SU-DHL-6 (cell line): Measurements from ENCODE around the gene LHPP.

Experiments
- H2AFZ ChIP-seq: fragments of 200-600 bp; sonication (generic); 2 replicates; pipeline ENCODE4 v1.6.1; 2014; ENCODE audit warnings: low read depth, mild to moderate bottlenecking, moderate library complexity, mixed read lengths, antibody characterized with exemption, low read length; ENCODE audit not compliant: severe bottlenecking
- H3F3A ChIP-seq: fragments of 200-600 bp; shearing (Covaris generic); 2 replicates; pipeline ENCODE4 v1.6.0; 2016; ENCODE audit warnings: antibody characterized with exemption, mild to moderate bottlenecking; ENCODE audit not compliant: insufficient read depth
- H3K27ac ChIP-seq: fragments of 200-600 bp; sonication (generic); 2 replicates; pipeline ENCODE4 v1.5.1; 2016; ENCODE audit warnings: low read depth, mild to moderate bottlenecking, low read length, moderate library complexity, mixed read lengths
- H3K27me3 ChIP-seq: fragments of 200-600 bp; sonication (generic), shearing (Covaris generic); 2 replicates; pipeline ENCODE4 v1.6.0; 2014; ENCODE audit warnings: mild to moderate bottlenecking, low read length
- H3K36me3 ChIP-seq: fragments of 200-600 bp; sonication (generic); 2 replicates; pipeline ENCODE4 v1.6.1; 2014; ENCODE audit warnings: mild to moderate bottlenecking, low read length, mixed read lengths
- H3K4me2 ChIP-seq: fragments of 300-600, 200-600 bp; shearing (Covaris generic), sonication (generic); 2 replicates; pipeline ENCODE4 v1.6.0; 2014; ENCODE audit warnings: low read length, low read depth, mild to moderate bottlenecking; ENCODE audit not compliant: poor library complexity, severe bottlenecking
- H3K4me3 ChIP-seq: fragments of 200-600 bp; sonication (generic); 2 replicates; pipeline ENCODE4 v1.5.1; 2014; ENCODE audit warnings: antibody characterized with exemption, low read length, mild to moderate bottlenecking, mixed read lengths; ENCODE audit not compliant: insufficient read depth, poor library complexity, severe bottlenecking
- H3K79me2 ChIP-seq: fragments of 200-600 bp; sonication (generic); 2 replicates; pipeline ENCODE4 v1.6.1; 2014; ENCODE audit warnings: mild to moderate bottlenecking, low read length, moderate library complexity; ENCODE audit not compliant: insufficient read depth
- H3K9ac ChIP-seq: fragments of 200-600 bp; sonication (generic); 2 replicates; pipeline ENCODE4 v1.7.0; 2014; ENCODE audit warnings: mild to moderate bottlenecking, low read length
- H3K9me2 ChIP-seq: fragments of 200-600 bp; sonication (generic); replicated peaks from 2 replicates; pipeline ENCODE4 v1.6.1; 2014; ENCODE audit warnings: low read length; ENCODE audit not compliant: insufficient read depth
- H3K9me3 ChIP-seq: fragments of 200-600 bp; sonication (generic); 2 replicates; pipeline ENCODE4 v1.6.1; 2014; ENCODE audit warnings: low read length, mixed read lengths; ENCODE audit not compliant: insufficient read depth
- H4K20me1 ChIP-seq: fragments of 200-600 bp; sonication (generic); 2 replicates; pipeline ENCODE4 v1.6.1; 2014; ENCODE audit warnings: low read depth, mild to moderate bottlenecking, antibody characterized with exemption, low read length, moderate library complexity, mixed read lengths
- CTCF ChIP-seq: fragments of 200-600 bp; sonication (generic); IDR thresholded peaks from one replicate; pipeline ENCODE4 v1.5.1; 2017; ENCODE audit warnings: antibody characterized with exemption, mild to moderate bottlenecking, low read length, moderate library complexity; ENCODE audit not compliant: insufficient read depth, poor library complexity, severe bottlenecking
- EZH2phosphoT487 ChIP-seq: fragments of 200-600 bp; sonication (generic), shearing (Covaris generic); conservative IDR thresholded peaks from 2 replicates; pipeline ENCODE4 v1.6.1; 2018; ENCODE audit warnings: mild to moderate bottlenecking, antibody characterized with exemption, low read length, moderate library complexity, mixed read lengths

LHPP gene

GRCh38 chr10:124621637-124622036 is 160.0 kb downstream of the LHPP start:
- Histone ChIP-seq H3K79me2 (peaks cover 58% of the 10 kb centered on the region), H3K9me2 (no peaks in the 10 kb centered on the region), H3K27ac (peak overlapping the region; percentile 99), H3K4me3 (no peak overlapping the region), H3K4me2 (peak overlapping the region; percentile 56), H3F3A (peaks cover 84% of the 10 kb centered on the region), H3K27me3 (no peaks in the 10 kb centered on the region), H2AFZ (no peak overlapping the region), H4K20me1 (no peaks in the 10 kb centered on the region), H3K9ac (peak overlapping the region; percentile 70), H3K9me3 (no peaks in the 10 kb centered on the region), H3K36me3 (no peaks in the 10 kb centered on the region; the same call in 1 of the 2 replicates)
- TF ChIP-seq EZH2phosphoT487 = no peak
- TF ChIP-seq CTCF = no peak

- Histone ChIP-seq H4K20me1 (no peaks in the 10 kb centered on the region), H3K27me3 (no peaks in the 10 kb centered on the region), H2AFZ (no peak overlapping the region), H3K9ac (peak overlapping the region; percentile 70), H3K4me3 (no peak overlapping the region), H3F3A (peaks cover 83% of the 10 kb centered on the region), H3K36me3 (no peaks in the 10 kb centered on the region; the same call in 1 of the 2 replicates), H3K4me2 (peak overlapping the region; percentile 56), H3K27ac (peak overlapping the region; percentile 99), H3K79me2 (peaks cover 61% of the 10 kb centered on the region), H3K9me3 (no peaks in the 10 kb centered on the region), H3K9me2 (no peaks in the 10 kb centered on the region)
- TF ChIP-seq EZH2phosphoT487 = no peak
- no peak for TF ChIP-seq CTCF
These were observed 160.5 kb downstream of the LHPP start for GRCh38 chr10:124622158-124622557.

GRCh38 chr10:124622866-124623536 is 161.4 kb downstream of the LHPP start:
- Histone ChIP-seq H3K79me2 (peaks cover 70% of the 10 kb centered on the region), H3F3A (peaks cover 83% of the 10 kb centered on the region), H3K9me3 (no peaks in the 10 kb centered on the region), H3K4me3 (no peak overlapping the region), H3K27ac (peak overlapping the region; percentile 99), H2AFZ (no peak overlapping the region), H3K4me2 (peak overlapping the region; percentile 56), H4K20me1 (no peaks in the 10 kb centered on the region), H3K36me3 (no peaks in the 10 kb centered on the region; the same call in 1 of the 2 replicates), H3K9ac (peak overlapping the region; percentile 70), H3K9me2 (no peaks in the 10 kb centered on the region), H3K27me3 (no peaks in the 10 kb centered on the region)
- TF ChIP-seq EZH2phosphoT487 (no peak), CTCF (no peak)
